NT2/D1 (cell line): ENCODE results near the gene HNRNPA2B1.

Source experiments
- DNase-seq: peaks from one replicate; pipeline ENCODE4 v3.0.0-alpha.2; 2011; ENCODE audit warnings: low read depth, low spot score
- H3K27me3 ChIP-seq: 2 replicates; pipeline ENCODE4 v1.6.0; 2011; ENCODE audit warnings: mild to moderate bottlenecking; ENCODE audit not compliant: insufficient read length, insufficient read depth
- H3K36me3 ChIP-seq: 2 replicates; pipeline ENCODE4 v1.6.1; 2011; ENCODE audit warnings: mild to moderate bottlenecking, low read length, mixed read lengths; ENCODE audit not compliant: insufficient read depth, insufficient read length
- H3K4me1 ChIP-seq: 2 replicates; pipeline ENCODE4 v1.5.1; 2011; ENCODE audit not compliant: insufficient read depth, insufficient read length
- H3K4me3 ChIP-seq: 2 replicates; pipeline ENCODE4 v1.5.1; 2011; ENCODE audit warnings: low read depth; ENCODE audit not compliant: insufficient read length
- H3K9ac ChIP-seq: 2 replicates; pipeline ENCODE4 v1.6.0; 2011; ENCODE audit warnings: low read depth; ENCODE audit not compliant: insufficient read length
- H3K9me3 ChIP-seq: 2 replicates; pipeline ENCODE4 v1.5.1; 2011; ENCODE audit warnings: mild to moderate bottlenecking, low read length; ENCODE audit not compliant: insufficient read depth
- SUZ12 ChIP-seq: IDR thresholded peaks from 2 replicates; pipeline ENCODE4 v1.6.1; 2011; ENCODE audit not compliant: insufficient read length, insufficient read depth; ENCODE audit errors: extremely low read depth
- YY1 ChIP-seq: IDR thresholded peaks from 2 replicates; pipeline ENCODE4 v1.6.1; 2011; ENCODE audit not compliant: insufficient read length, insufficient read depth
- ZNF274 ChIP-seq: IDR thresholded peaks from 2 replicates; pipeline ENCODE4 v1.6.1; 2011; ENCODE audit warnings: mild to moderate bottlenecking, low read depth, low read length

HNRNPA2B1 gene

DNA sequence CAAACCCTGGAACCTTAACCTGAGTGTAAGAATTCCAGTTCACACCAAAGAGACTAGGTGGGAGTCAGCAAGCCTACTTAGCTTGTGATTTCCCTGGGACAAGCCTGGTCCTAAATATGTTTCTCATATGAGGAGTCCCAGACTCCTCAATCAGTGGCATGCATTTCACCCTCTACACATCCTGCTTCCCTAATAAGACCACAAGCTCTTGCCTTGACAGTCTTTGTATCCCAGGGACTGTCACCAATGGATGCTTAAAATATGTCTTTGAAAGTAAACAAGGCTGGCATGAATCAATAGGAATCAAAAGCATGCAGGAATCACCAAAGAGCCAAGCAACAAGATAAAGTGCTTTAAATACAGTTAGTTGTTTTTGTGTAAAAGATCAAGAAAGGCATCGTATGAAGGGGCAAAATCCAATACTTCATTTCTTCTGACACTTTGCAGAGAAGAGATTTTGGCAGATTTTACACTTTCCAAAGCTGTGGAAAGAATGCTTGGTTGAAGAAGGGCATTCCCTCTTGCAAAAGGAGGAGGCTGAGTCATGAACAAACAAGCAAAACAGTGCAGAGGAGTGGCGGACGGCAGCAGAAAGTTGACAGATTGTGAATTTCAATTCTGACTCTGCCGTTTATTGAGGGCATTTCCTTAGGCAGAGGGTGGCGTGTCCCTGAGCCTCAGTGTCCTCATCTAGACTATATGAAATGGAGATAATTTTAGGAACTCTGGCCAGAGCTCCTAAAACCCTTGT is 57.1 kb downstream of the HNRNPA2B1 start:
- Histone ChIP-seq H3K27me3 (no peaks in the 10 kb centered on the region), H3K36me3 (no peaks in the 10 kb centered on the region), H3K9me3 (peaks cover 11% of the 10 kb centered on the region; the same call in 1 of the 2 replicates), H3K9ac (no peak overlapping the region), H3K4me1 (no peaks in the 10 kb centered on the region), H3K4me3 (no peak overlapping the region)
- no peak for DNase-seq
- TF ChIP-seq YY1 (no peak), ZNF274 (no peak), SUZ12 (no peak)

DNA sequence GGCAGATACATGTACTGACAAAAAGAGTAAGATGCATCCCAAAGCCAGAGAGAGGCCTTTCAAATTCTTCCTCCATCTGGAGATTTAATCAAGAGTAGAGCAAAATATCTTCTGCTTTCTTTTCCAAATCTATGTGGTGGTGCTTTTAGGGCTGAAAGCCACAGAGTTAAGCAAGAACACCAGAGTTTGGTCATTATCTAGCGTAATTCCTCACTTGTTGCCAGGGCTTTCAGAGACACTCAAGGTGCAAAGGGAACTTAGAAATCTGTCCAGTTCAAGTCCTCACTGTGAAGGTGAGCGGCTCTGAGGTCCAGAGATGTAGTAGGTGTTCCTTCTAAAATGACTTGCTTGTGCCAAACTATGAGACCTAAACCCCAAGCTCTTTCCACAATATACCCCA is 59.5 kb downstream of the HNRNPA2B1 start:
- no peak for DNase-seq

GRCh38 chr7:26140380-26140779 is 60.2 kb downstream of the HNRNPA2B1 start:
- H3K4me1 ChIP-seq: no peaks in the 10 kb centered on the region
- H3K4me3 ChIP-seq: no peak overlapping the region
- DNase-seq: no peak
- TF ChIP-seq YY1: no peak
- no peaks in the 10 kb centered on the region for H3K9me3 ChIP-seq
- H3K9ac ChIP-seq: no peak overlapping the region
- H3K36me3 ChIP-seq: no peaks in the 10 kb centered on the region
- no peaks in the 10 kb centered on the region for H3K27me3 ChIP-seq

More for the DNA sequence above, 59.5 kb downstream of the HNRNPA2B1 start:
- H3K9ac ChIP-seq: no peak overlapping the region
- H3K4me1 ChIP-seq: no peaks in the 10 kb centered on the region
- no peak for TF ChIP-seq ZNF274
- no peak for TF ChIP-seq SUZ12
- TF ChIP-seq YY1: no peak
- no peaks in the 10 kb centered on the region for H3K36me3 ChIP-seq
- no peaks in the 10 kb centered on the region for H3K9me3 ChIP-seq
- H3K27me3 ChIP-seq: no peaks in the 10 kb centered on the region
- no peak overlapping the region for H3K4me3 ChIP-seq
